ENCODE results near the gene IFI27L1. TPM values are rescaled to one million over a fixed set of nuclear protein-coding genes. Genes with fewer than 3 reads are reported as not detected.

Gene IFI27L1
- total RNA-seq, 6 donors from 2014 or later: 8.0 to 19.8 (median 15.2) TPM

DNA sequence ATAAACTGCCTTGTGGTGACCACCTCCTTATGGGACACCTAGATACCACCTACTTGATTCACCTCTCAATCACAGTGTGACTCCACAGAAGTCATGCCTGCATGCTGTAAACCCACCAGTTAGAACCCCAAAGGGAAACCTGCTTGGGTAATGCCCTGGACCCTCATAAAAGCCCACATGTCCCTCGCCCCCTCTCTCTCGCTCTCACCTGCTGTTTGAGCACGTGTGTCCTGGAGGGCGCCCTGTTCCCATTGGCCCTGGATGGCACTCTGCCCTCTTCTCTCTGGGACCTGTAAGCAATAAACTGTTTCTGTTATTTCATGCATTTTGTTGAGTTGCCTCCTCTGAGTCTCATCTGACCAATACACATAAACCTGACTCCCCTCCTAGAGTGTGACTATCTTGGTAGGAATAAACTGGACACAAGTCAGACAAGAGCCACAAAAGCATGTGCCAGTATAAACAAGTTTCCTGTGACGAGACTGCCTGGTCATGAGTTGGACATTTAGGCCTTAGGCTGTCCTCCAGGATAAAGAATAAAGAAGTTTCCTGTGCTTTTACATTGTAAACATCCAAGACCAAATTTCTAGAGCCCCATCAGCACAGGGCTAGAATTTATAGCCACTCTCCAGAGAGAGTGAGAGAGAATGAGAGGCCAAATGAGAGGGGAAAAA, 39.7 kb downstream of the IFI27L1 start:
- Histone ChIP-seq H3K27me3 (no peaks in the 10 kb centered on the region), H3K4me3 (no peak overlapping the region), H3K9me3 (peaks cover 0 to 6% (median 4%) of the 10 kb centered on the region in 4 donors), H3K36me3 (peaks cover 0 to 11% (median 4%) of the 10 kb centered on the region in 4 donors), H3K27ac (peak overlapping the region in 2 of 4 donors; percentile 44 to 53), H3K4me1 (peaks cover under 1 to 8% (median 5%) of the 10 kb centered on the region in 4 donors)
- no peak for ATAC-seq (ENCODE audit: low FRiP score in 2 of 2)
- TF ChIP-seq EP300 (IDR thresholded peaks at IDR 0.05): no peak
- no peak for TF ChIP-seq POLR2AphosphoS5 (IDR thresholded peaks at IDR 0.05)
- TF ChIP-seq POLR2A (IDR thresholded peaks at IDR 0.05): no peak
- TF ChIP-seq, protein P1, sequence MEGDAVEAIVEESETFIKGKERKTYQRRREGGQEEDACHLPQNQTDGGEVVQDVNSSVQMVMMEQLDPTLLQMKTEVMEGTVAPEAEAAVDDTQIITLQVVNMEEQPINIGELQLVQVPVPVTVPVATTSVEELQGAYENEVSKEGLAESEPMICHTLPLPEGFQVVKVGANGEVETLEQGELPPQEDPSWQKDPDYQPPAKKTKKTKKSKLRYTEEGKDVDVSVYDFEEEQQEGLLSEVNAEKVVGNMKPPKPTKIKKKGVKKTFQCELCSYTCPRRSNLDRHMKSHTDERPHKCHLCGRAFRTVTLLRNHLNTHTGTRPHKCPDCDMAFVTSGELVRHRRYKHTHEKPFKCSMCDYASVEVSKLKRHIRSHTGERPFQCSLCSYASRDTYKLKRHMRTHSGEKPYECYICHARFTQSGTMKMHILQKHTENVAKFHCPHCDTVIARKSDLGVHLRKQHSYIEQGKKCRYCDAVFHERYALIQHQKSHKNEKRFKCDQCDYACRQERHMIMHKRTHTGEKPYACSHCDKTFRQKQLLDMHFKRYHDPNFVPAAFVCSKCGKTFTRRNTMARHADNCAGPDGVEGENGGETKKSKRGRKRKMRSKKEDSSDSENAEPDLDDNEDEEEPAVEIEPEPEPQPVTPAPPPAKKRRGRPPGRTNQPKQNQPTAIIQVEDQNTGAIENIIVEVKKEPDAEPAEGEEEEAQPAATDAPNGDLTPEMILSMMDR (IDR thresholded peaks at IDR 0.05): no peak
- no peak for DNase-seq
- 84 to 88% methylated on average over 5 of the region's 5 CpGs for WGBS, 2 donors

DNA sequence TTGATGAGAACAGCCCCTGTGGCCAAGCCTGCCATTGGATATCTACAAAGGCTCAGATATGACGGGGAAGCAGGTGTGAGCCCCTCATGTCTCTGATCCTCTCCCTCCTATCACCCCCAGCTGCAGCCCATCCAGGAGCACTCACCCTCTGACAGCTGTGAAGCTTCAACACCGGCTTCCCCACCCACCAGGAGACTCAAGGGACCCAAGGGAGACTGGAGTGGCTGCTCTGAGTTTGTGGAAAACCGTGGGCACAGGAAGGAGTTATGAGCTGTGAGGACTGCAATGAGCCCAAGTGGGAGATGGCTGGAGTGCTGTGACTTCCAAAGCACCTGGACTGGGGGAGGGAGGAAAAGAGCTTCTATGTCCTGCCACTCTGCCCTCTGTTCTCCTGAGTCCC, 40.4 kb downstream of the IFI27L1 start:
- 43 to 66% methylated on average over 3 of the region's 3 CpGs for WGBS, 2 donors
- ATAC-seq (ENCODE audit: low FRiP score in 2 of 2): no peak
- Histone ChIP-seq H3K9me3 (peaks cover 0 to 6% (median 4%) of the 10 kb centered on the region in 4 donors), H3K27me3 (no peaks in the 10 kb centered on the region), H3K4me1 (peaks cover 0 to 6% (median 0%) of the 10 kb centered on the region in 4 donors), H3K36me3 (peaks cover 0 to 5% (median 2%) of the 10 kb centered on the region in 4 donors), H3K27ac (peak overlapping the region in 2 of 4 donors; percentile 42 to 44), H3K4me3 (no peak overlapping the region)
- peak in 1 of 2 donors; percentile 9 for DNase-seq
- TF ChIP-seq, protein P1 (IDR thresholded peaks at IDR 0.05): no peak
- peak in 1 of 2 donors; percentile 23 for TF ChIP-seq POLR2AphosphoS5 (IDR thresholded peaks at IDR 0.05)

DNA sequence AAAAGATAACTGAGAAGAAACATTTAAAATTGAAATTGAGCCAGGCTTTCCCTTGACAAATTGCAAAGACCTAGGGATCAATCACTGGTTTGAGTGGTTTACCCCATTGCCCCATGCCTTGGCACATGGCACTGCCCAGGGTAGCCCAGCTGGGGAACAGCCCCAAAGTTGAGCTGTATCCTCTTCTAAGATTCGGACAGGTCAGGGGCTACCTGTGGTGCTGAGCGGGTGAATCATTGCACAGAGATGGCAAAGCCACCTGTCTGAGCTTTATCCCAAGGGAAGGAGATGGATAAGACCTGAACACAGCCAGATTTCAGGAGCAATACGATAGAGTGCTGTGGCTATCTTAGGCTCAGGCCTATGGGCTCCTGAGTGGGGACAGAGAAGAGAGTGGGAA, 41.3 kb downstream of the IFI27L1 start:
- Histone ChIP-seq H3K27me3 (no peaks in the 10 kb centered on the region), H3K9me3 (peaks cover 0 to 6% (median 4%) of the 10 kb centered on the region in 4 donors), H3K36me3 (no peaks in the 10 kb centered on the region), H3K27ac (no peak overlapping the region), H3K4me1 (peaks cover 0 to 6% (median 0%) of the 10 kb centered on the region in 4 donors), H3K4me3 (no peak overlapping the region)
- TF ChIP-seq POLR2A (IDR thresholded peaks at IDR 0.05): no peak
- ATAC-seq (ENCODE audit: low FRiP score in 2 of 2) (no peak), DNase-seq (no peak)
- WGBS, 2 donors: 73 to 95% methylated on average over 3 of the region's 3 CpGs

DNA sequence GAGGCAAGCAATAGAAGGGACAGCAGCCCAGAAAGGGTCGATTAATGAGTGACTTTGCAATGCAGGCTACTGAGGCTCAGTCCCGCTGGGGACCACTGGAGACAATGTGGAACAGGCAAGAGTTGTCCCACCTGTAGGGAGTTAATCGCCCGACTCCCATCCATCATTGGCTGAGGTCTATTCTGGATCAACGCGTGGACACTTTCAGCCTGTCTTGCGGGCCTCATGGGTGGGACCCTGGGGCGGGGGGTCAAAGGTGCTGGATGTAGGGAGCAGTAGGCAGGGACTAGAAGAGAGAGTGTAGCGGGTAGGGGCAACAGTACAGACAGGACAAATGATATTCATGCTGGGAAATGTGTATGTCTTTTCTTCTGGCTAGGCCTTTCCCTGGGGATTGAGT, 42.2 kb downstream of the IFI27L1 start:
- no peak overlapping the region for H3K27ac ChIP-seq
- WGBS, 2 donors: 93 to 94% methylated on average over 9 of the region's 9 CpGs
- no peaks in the 10 kb centered on the region for H3K36me3 ChIP-seq
- peaks cover 0 to 6% (median 4%) of the 10 kb centered on the region in 4 donors for H3K9me3 ChIP-seq
- H3K4me1 ChIP-seq: peaks cover 0 to 6% (median under 1%) of the 10 kb centered on the region in 4 donors
- no peak for TF ChIP-seq POLR2A (IDR thresholded peaks at IDR 0.05)
- TF ChIP-seq EP300 (IDR thresholded peaks at IDR 0.05): no peak
- TF ChIP-seq POLR2AphosphoS5 (IDR thresholded peaks at IDR 0.05): no peak
- TF ChIP-seq, protein P1 (IDR thresholded peaks at IDR 0.05): no peak
- no peaks in the 10 kb centered on the region for H3K27me3 ChIP-seq
- H3K4me3 ChIP-seq: no peak overlapping the region
- ATAC-seq (ENCODE audit: low FRiP score in 2 of 2) (no peak), DNase-seq (peak in 1 of 2 donors; percentile 23)

DNA sequence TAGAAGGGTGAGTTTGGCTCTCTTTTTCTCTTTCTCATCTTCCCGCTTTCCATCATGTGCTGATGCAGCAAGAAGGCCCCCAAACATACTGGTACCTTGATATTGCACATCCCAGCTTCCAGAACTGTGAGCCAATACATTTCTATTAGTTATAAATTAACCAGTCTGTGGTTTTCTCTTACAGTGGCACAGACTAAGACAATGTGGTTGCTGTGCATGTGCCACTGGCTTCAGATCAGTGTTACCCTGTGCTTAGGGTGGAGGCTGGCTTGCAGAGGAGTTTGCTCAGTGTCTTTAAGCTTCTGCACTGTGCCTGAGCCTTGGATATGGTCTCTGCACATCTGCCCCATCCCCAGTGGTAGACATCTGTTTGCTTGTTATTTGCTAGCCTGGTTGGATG, 42.8 kb downstream of the IFI27L1 start:
- no peak for TF ChIP-seq POLR2AphosphoS5 (IDR thresholded peaks at IDR 0.05)
- no peak for TF ChIP-seq POLR2A (IDR thresholded peaks at IDR 0.05)
- Histone ChIP-seq H3K36me3 (no peaks in the 10 kb centered on the region), H3K4me1 (peaks cover 0 to 7% (median 5%) of the 10 kb centered on the region in 4 donors), H3K9me3 (peaks cover 0 to 6% (median 4%) of the 10 kb centered on the region in 4 donors), H3K27ac (no peak overlapping the region), H3K4me3 (no peak overlapping the region), H3K27me3 (no peaks in the 10 kb centered on the region)
- WGBS, 2 donors: 79 to 100% methylated on average over 1 of the region's 1 CpG
- no peak for DNase-seq
- no peak for ATAC-seq (ENCODE audit: low FRiP score in 2 of 2)

All from upper lobe of left lung (tissue), 6 donors.